ENCODE results near the gene RFX1.
"Not testable (repeated sequence)": the region's sequence is repeated elsewhere in the genome, so short reads cannot be mapped to it uniquely, and the experiment has no call there.

Gene RFX1

GRCh38 chr19:13932911-13933393 lies 73.2 kb downstream of the RFX1 start:
- DNase-seq, result no peak

DNA sequence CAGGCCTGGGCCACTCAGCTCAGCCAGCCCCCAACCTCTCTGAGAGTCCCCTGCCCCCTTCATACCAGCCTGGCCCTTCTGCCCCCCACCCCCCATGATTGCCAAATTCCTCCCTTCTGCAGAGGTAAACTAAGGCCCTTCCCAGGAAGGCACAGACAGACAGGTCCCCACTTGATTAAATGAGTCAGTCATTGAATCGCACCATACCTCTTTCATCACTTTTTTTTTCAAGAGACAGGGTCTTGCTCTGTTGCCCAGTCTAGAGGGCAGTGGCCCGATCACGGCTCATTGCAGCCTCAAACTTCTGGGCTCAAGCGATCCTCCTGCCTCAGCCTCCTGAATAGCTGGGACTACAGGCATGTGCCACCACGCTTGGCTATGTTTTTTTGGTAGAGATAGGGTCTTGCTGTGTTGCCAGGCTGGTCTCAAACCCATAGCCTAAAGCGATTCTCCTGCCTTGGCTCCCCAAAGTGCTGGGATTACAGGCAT lies 73.9 kb downstream of the RFX1 start:
- DNase-seq, result no peak

GRCh38 chr19:13931391-13932148 lies 74.5 kb downstream of the RFX1 start:
- no peak for DNase-seq

DNA sequence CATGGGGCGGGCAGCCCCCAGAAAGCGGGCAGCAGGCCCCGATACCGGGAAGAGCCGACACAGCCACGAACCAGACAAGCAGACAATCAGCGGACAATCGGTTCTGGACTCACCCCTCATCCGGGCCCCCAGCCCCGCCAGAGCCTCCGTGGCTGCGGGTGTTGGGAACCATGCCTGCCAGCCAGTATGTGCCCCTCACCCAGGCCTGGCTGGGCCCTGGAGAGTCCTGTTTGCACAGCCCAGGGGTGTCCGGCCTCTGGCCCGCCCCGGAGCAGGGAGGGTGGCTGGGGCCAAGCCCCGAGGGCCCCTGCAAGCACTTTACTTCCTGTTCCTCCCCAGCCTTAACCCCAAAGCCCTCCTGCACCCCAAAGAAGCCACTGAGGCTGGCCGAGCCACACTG lies 75.7 kb downstream of the RFX1 start:
- no peak for DNase-seq

- no peak for DNase-seq
Observed at GRCh38 chr19:13929956-13930355, 76.2 kb downstream of the RFX1 start.

DNA sequence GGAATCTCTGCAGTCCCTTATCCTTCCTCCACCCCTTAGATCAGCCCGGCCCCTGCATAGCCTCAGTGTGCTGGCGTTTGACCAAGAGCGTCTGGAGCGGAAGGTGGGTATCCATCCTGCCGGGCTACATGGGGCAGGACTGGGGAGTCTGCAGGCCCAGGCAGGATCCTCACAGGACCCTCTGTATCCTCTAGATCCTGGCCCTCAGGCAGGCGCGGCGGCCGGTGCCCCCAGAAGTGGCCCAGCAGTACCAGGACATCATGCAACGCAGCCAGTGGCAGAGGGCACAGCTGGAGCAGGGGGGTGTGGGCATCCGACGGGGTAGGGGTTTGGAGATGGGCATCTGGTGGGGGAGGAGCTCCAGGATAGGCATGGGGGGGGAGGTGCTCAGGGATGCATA lies 76.8 kb downstream of the RFX1 start:
- no peak for DNase-seq

DNA sequence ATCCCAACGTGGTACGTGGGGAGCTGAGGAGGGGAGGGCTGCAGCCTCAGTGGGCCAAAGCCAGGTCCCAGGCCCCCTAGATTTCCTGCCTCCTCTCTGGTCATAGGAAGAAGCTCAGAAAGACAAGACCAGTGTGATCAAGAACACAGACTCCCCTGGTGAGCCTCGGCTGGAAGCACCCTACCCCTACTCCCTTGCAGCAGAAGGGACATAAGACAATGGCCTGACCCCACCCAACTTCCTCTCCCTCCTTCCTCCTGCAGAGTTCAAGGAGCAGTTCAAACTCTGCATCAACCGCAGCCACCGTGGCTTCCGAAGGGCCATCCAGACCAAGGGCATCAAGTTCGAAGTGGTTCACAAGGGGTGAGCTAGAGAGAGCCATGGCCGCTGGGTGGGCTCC lies 79.4 kb downstream of the RFX1 start:
- no peak for DNase-seq

- no peak for DNase-seq
Observed at GRCh38 chr19:13926010-13926409, 80.1 kb downstream of the RFX1 start.

- DNase-seq, result no peak
Observed at GRCh38 chr19:13923194-13923987, 82.7 kb downstream of the RFX1 start.

- DNase-seq, result not testable (repeated sequence)
Observed at GRCh38 chr19:13922118-13922517, 84.0 kb downstream of the RFX1 start.

DNA sequence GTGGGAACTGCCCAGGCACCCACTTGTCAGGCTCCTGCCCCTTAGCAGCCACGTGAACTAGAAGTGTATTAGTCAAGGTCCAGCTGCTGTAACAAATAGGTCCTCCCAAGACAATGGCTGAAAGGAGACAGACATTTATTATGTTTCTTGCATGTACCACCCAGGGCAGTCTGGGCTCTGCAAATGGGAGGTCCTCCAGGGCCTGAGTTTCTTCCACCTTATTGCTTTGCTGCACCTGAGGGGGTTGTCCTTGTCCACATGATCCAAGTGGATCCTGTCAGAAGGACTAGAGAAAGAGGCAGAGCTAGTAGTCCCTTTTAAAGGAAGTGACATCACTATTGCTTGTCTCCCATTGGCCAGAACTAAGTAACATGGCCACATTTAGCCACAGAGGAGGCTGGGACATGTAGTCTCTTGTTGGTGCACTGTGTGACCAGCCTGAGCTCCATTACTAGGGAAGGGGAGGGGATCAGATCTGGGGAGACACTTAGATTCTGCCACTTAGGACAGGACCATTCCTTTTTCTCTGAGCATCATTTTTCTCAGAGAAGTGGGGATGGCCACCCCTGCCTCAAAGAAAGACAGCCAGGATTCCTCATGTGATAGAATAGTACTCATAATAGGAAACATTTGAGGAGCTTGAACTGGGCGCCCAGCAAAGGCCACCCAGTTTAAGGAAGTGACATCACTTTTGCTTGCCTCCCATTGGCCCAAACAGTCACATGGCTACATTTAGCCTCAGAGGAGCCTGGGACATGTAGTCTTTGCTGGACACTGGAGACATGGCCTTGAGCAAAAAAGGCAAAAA lies 85.0 kb downstream of the RFX1 start:
- no peak for DNase-seq

- DNase-seq, result no peak
Observed at GRCh38 chr19:13920524-13920923, 85.6 kb downstream of the RFX1 start.

DNA sequence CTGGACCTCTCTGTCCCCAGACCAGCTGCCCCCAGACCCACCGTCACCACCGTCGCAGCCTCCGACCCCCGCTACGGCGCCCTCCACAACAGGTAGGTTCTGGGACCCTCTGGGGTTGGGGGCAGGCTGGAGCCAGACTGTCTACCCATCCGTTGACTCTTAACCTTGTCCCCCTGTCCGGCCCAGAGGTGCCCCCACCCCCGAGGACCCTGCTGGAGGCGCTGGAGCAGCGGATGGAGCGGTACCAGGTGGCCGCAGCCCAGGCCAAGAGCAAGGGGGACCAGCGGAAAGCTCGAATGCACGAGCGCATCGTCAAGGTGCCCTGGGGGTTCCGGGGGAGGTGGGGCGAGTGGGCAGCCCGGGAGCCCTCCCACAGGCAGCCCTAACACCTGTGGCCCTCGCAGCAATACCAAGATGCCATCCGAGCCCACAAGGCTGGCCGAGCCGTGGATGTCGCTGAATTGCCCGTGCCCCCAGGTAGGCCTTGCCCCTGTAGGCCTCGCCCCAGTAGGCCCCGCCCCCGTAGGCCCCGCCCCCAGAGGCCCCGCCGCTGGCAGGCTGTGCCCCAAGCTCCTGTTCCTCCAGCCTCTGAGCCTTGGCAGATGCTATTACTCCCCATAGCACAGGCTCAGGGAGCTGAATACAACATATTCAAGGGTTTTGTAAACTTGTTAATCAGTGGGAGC lies 87.3 kb downstream of the RFX1 start:
- no peak for DNase-seq

GRCh38 chr19:13917888-13918406 lies 88.2 kb downstream of the RFX1 start:
- no peak for DNase-seq

DNA sequence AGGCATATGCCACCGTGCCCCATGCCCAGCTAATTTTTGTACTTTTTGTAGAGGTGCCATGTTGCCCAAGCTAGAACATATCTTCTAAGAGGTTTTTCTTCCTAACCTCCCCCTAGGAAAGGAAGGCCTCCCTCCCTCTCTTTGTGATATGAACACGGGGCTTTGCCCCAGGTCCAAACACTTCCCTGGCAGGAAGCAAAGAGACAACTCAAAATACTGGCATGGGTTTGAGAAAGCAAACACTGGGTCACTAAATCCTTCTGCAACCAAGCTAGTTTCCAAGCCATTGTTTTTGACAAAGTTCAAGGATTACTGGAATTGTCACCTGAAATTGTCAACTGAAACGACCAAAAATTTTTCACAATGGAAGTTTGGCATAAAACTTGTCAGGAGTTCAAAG lies 91.3 kb downstream of the RFX1 start:
- no peak for DNase-seq

DNA sequence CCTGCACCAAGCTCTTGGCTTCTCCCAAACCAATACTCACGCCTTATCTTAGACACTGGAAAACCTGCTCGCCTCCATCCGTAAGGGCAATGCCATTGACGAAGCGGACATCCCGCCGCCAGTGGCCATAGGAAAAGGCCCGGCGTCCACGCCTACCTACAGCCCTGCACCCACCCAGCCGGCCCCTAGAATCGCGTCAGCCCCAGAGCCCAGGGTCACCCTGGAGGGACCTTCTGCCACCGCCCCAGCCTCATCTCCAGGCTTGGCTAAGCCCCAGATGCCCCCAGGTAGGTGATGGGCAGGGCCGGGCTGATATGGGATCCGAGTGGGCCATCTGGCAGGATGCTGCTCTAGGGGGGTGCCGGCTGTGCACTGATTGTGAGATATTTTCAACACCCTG lies 92.8 kb downstream of the RFX1 start:
- no peak for DNase-seq

Measured in GDM1 (cell line).